Fibroblast of the aortic adventitia (primary cell): Measurements from ENCODE around the gene PPDPF. TPM values are rescaled to one million over a fixed set of nuclear protein-coding genes. Genes with fewer than 3 reads are reported as not detected.

ENCODE experiments used
- DNase-seq: peaks from one replicate; pipeline ENCODE4 v3.0.0-alpha.2; 2010; ENCODE audit warnings: low read depth
- H3K4me3 ChIP-seq: 2 replicates; pipeline ENCODE4 v1.5.1; 2011; ENCODE audit warnings: low read depth, mild to moderate bottlenecking, control low read depth, low read length, moderate library complexity
- CTCF ChIP-seq: IDR thresholded peaks from 2 replicates; pipeline ENCODE4 v1.5.1; 2011; ENCODE audit warnings: mild to moderate bottlenecking, low read length, control low read depth, inconsistent platforms; ENCODE audit not compliant: insufficient read depth
- total RNA-seq: library from RNA; depleted of rRNA; stranded (reverse); fragments of >200 nt; gene quantifications from 2 replicates; pipeline ENCODE4 v1.2.3, GENCODE V29; 2012; ENCODE audit warnings: low replicate concordance

PPDPF gene
- total RNA-seq, 1 donor = 97.0 TPM

- TF ChIP-seq CTCF = no peak
- no peak overlapping the region for H3K4me3 ChIP-seq
- no peak for DNase-seq
These were observed 45.3 kb downstream of the PPDPF start for GRCh38 chr20:63565699-63566335.

GRCh38 chr20:63566395-63567135 is 46.0 kb downstream of the PPDPF start:
- H3K4me3 ChIP-seq = no peak overlapping the region
- no peak for TF ChIP-seq CTCF
- no peak for DNase-seq

DNA sequence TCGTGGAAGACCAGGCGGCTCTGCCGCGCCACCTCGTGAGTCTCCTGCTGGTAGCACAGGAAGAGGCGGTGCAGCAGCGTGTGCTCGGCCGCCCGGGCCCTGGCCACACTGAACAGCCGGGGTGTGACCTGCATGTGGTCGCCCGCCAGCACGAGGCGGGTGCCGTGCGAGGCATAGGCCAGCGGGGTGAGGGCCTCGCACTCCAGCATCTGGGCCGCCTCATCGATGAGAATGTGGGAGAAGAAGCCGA is 46.5 kb downstream of the PPDPF start:
- no peak for DNase-seq
- TF ChIP-seq CTCF = no peak
- H3K4me3 ChIP-seq = no peak overlapping the region

- no peak overlapping the region for H3K4me3 ChIP-seq
- no peak for TF ChIP-seq CTCF
- DNase-seq = no peak
These were observed 47.0 kb downstream of the PPDPF start for GRCh38 chr20:63567386-63568169.

DNA sequence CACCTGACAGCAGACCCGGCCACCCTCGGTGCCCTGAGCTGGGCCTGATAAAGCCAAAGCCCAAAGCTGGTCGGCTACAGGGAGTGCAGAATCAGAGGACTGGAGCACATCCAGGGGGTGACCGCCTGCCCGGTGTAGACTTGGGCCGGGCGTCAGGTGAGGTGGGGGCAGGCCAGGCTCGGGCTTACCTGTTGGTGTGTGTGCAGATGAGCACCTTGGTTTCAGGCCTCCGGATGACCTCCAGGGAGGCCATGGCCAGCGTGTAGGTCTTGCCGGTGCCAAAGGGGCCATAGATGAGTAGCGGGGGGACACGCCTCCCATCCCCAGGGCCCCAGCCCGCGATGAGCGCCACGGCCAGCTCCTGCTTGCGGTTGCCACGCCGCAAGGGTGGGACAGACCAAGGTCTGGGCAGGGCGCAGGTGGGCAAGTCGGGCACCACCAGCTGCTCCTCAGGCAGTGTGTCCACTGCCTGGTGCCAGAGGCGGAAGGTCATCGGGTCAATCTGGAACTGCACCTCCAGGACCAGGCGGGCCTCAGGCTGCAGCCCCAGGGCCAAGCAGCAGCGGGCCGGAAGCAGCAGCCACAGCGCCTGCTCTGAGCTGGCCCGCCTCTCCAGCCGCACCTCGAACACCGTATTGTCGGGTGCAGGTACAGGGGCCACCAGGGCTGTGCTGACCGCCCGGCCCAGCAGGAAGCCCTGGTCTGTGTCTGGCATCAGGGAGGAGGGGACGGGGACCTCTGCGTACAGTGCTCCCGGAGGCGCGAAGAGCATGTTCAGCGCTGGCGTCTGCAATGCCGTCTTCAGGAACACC is 47.8 kb downstream of the PPDPF start:
- no peak for TF ChIP-seq CTCF
- no peak overlapping the region for H3K4me3 ChIP-seq
- DNase-seq = no peak

GRCh38 chr20:63568986-63569949 is 48.7 kb downstream of the PPDPF start:
- no peak overlapping the region for H3K4me3 ChIP-seq
- TF ChIP-seq CTCF = no peak
- DNase-seq = no peak
